ENCODE data around the gene U2AF1L4.

GRCh38 chr19:35734889-35735288 lies 10.3 kb downstream of the U2AF1L4 start:
- TF ChIP-seq CTCF (IDR thresholded peaks at IDR 0.05) (no peak), EP300 (IDR thresholded peaks at IDR 0.05; ENCODE audit: low read depth) (no peak)

Measured in transverse colon (tissue), 3 donors.